Measurements from ENCODE around the gene TRIM67. TPM values are rescaled to one million over a fixed set of nuclear protein-coding genes. Genes with fewer than 3 reads are reported as not detected.

Gene TRIM67
- total and polyA plus RNA-seq, 2 of the 4 experiments (the other 2 are of a cell fraction): not detected

- BruUV-seq (replicated peaks): no TSS peak
- intact Hi-C loops (cut with micrococcal nuclease) (no loop called here), in situ Hi-C loops (cut with MboI; ENCODE audit: low sequenced_read_pairs) (no loop called here), dilution Hi-C loops (cut with HindIII; ENCODE audit: low sequenced_read_pairs, unreplicated experiment) (no loop called here)
- Histone ChIP-seq H3K4me2 (ENCODE audit: low read depth, low read length) (no peak overlapping the region), H3K4me1 (ENCODE audit: control insufficient read depth, insufficient read depth, low read length) (no peaks in the 10 kb centered on the region), H3K4me3 (ENCODE audit: insufficient read depth, low read depth, low read length) (no peak overlapping the region), H3K9ac (ENCODE audit: low read depth, low read length) (no peak overlapping the region), H3K27ac (ENCODE audit: insufficient read depth, low read length) (no peak overlapping the region), H3K79me1 (ENCODE audit: low read depth in 1 of 2, low read length in 2 of 2) (no peaks in the 10 kb centered on the region), H2BK120ac (ENCODE audit: low read depth, low read length) (no peak overlapping the region), H3K9me1 (ENCODE audit: insufficient read depth, low read length) (no peaks in the 10 kb centered on the region), H4K5ac (ENCODE audit: low read depth, low read length) (no peak overlapping the region), H4K20me1 (ENCODE audit: insufficient read depth, low read length) (no peaks in the 10 kb centered on the region), H3K27me3 (ENCODE audit: control insufficient read depth, insufficient read depth, low read length) (peaks cover 14% of the 10 kb centered on the region; the same call in 1 of the 2 replicates), H2BK20ac (ENCODE audit: low read depth, low read length) (no peak overlapping the region), H3K23ac (ENCODE audit: low read depth, low read length) (no peak overlapping the region), H4K91ac (ENCODE audit: insufficient read depth, low read depth, low read length) (no peak overlapping the region), H3K9me3 (ENCODE audit: control insufficient read depth, insufficient read depth, low read length) (no peaks in the 10 kb centered on the region), H3K56ac (ENCODE audit: extremely low read depth, insufficient read depth, low read length) (no peak overlapping the region), H2AFZ (replicated peaks; ENCODE audit: low read length, poor library complexity) (no peak overlapping the region), H3K18ac (ENCODE audit: low read depth, low read length) (no peak overlapping the region), H2AK5ac (ENCODE audit: low read depth, low read length) (no peak overlapping the region), H3K4ac (ENCODE audit: low read depth, low read length) (no peak overlapping the region), H3K14ac (replicated peaks; ENCODE audit: low read depth, low read length) (no peak overlapping the region), H2BK15ac (ENCODE audit: low read depth, low read length) (no peak overlapping the region), H3K36me3 (ENCODE audit: control insufficient read depth, insufficient read depth, low read length) (no peaks in the 10 kb centered on the region), H2AK9ac (replicated peaks; ENCODE audit: low read depth, low read length, poor library complexity) (no peak overlapping the region), H4K8ac (ENCODE audit: low read depth in 2 of 2, low read length in 2 of 2) (no peak overlapping the region), H2BK5ac (ENCODE audit: low read depth, low read length, poor library complexity, severe bottlenecking) (no peak overlapping the region)
- WGBS, 2 experiments (ENCODE audit: extremely low coverage in 2 of 2, insufficient read length in 1 of 2): 60% methylated on average over 1 of the region's 2 CpGs; no CpG with 5 or more reads in 1 of the 2 experiments
- POLR2A ChIA-PET (ENCODE audit: unreplicated experiment): no interaction called here
- CTCF ChIA-PET: no interaction called here
- ATAC-seq (ENCODE audit: low read depth): no peak
- TF ChIP-seq MXI1 (IDR thresholded peaks at IDR 0.05; ENCODE audit: borderline replicate concordance, low read depth, low read length) (no peak), POLR2A (IDR thresholded peaks at IDR 0.05; ENCODE audit: low read depth, low read length) (no peak), CEBPB (IDR thresholded peaks at IDR 0.05; ENCODE audit: low read depth, low read length) (no peak), MAFK (IDR thresholded peaks at IDR 0.05; ENCODE audit: low read depth, low read length) (no peak), CHD1 (IDR thresholded peaks at IDR 0.05; ENCODE audit: low read depth, low read length) (no peak), SMC3 (IDR thresholded peaks at IDR 0.05; ENCODE audit: low read depth, low read length) (no peak), RAD21 (IDR thresholded peaks at IDR 0.05; ENCODE audit: low read length) (no peak), RCOR1 (IDR thresholded peaks at IDR 0.05; ENCODE audit: insufficient replicate concordance, low read length) (no peak), NFE2L2 (IDR thresholded peaks at IDR 0.05; ENCODE audit: low read depth, low read length) (no peak), MAZ (IDR thresholded peaks at IDR 0.05; ENCODE audit: borderline replicate concordance, low read depth, low read length) (no peak), BHLHE40 (IDR thresholded peaks at IDR 0.05; ENCODE audit: low read depth, low read length) (no peak), USF2 (IDR thresholded peaks at IDR 0.05; ENCODE audit: low read depth, low read length) (no peak), ELK1 (IDR thresholded peaks at IDR 0.05; ENCODE audit: borderline replicate concordance, low read depth, low read length) (no peak), CTCF (conservative IDR thresholded peaks at IDR 0.05; ENCODE audit: low read depth, low read length) (no peak), FOS (IDR thresholded peaks at IDR 0.05; ENCODE audit: low read depth, low read length) (no peak), RFX5 (IDR thresholded peaks at IDR 0.05; ENCODE audit: low read depth, low read length) (no peak)
- no peak for DNase-seq
Observed at GRCh38 chr1:231194476-231194842, 32.6 kb downstream of the TRIM67 start.

Measured in IMR-90 (cell line).